Skeletal muscle satellite cell (primary cell): ENCODE data around the gene CCNDBP1.

ENCODE experiments used
- H3K27me3 ChIP-seq: 2 replicates; pipeline ENCODE4 v1.7.0; 2013; ENCODE audit warnings: low read length; ENCODE audit not compliant: control insufficient read depth, insufficient read depth
- H3K36me3 ChIP-seq: 2 replicates; pipeline ENCODE4 v1.7.0; 2013; ENCODE audit warnings: mild to moderate bottlenecking, control low read depth, low read length; ENCODE audit not compliant: insufficient read depth
- H3K4me1 ChIP-seq: 2 replicates; pipeline ENCODE4 v1.7.0; 2013; ENCODE audit warnings: low read length; ENCODE audit not compliant: control insufficient read depth, insufficient read depth
- H3K4me2 ChIP-seq: 2 replicates; pipeline ENCODE4 v1.7.0; 2013; ENCODE audit warnings: mild to moderate bottlenecking, low read length
- H3K4me3 ChIP-seq: 2 replicates; pipeline ENCODE4 v1.7.0; 2013; ENCODE audit warnings: low read length
- H3K9ac ChIP-seq: 2 replicates; pipeline ENCODE4 v1.7.0; 2013; ENCODE audit warnings: mild to moderate bottlenecking, low read depth, low read length, moderate library complexity
- H3K9me3 ChIP-seq: replicated peaks from 2 replicates; pipeline ENCODE4 v1.7.0; 2013; ENCODE audit warnings: mild to moderate bottlenecking, control low read depth, low read length

The CCNDBP1 gene

GRCh38 chr15:43210172-43210745 is 25.1 kb downstream of the CCNDBP1 start:
- Histone ChIP-seq H3K27me3 (peaks cover 82% of the 10 kb centered on the region), H3K9ac (no peak overlapping the region), H3K9me3 (no peaks in the 10 kb centered on the region), H3K4me1 (no peaks in the 10 kb centered on the region), H3K36me3 (no peaks in the 10 kb centered on the region), H3K4me2 (no peak overlapping the region), H3K4me3 (no peak overlapping the region)

DNA sequence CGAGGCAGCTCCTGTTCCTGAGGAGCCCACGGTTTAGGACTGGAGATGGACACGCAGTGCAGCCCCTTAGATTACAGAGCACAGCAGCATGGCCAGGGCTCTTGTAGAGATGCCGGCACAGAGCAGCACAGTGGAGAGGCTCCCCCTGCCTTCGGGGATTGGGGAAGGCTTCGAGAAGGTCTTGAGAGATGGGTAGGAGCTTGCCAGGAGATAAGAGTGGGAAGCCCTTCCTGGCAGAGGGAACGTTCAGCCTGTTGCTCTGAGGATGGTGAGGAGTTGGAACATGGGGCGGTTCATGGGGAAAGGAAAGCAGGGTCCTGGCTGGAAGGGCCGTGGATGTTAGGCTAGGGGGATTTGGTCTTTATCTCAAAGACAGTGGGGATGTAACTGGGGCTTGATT is 25.6 kb downstream of the CCNDBP1 start:
- no peak overlapping the region for H3K4me2 ChIP-seq
- H3K9me3 ChIP-seq = no peaks in the 10 kb centered on the region
- no peaks in the 10 kb centered on the region for H3K36me3 ChIP-seq
- H3K9ac ChIP-seq = no peak overlapping the region
- peaks cover 80% of the 10 kb centered on the region for H3K27me3 ChIP-seq
- no peaks in the 10 kb centered on the region for H3K4me1 ChIP-seq
- H3K4me3 ChIP-seq = no peak overlapping the region

GRCh38 chr15:43211224-43211735 is 26.1 kb downstream of the CCNDBP1 start:
- no peaks in the 10 kb centered on the region for H3K36me3 ChIP-seq
- no peak overlapping the region for H3K4me2 ChIP-seq
- no peak overlapping the region for H3K4me3 ChIP-seq
- no peaks in the 10 kb centered on the region for H3K4me1 ChIP-seq
- peaks cover 77% of the 10 kb centered on the region for H3K27me3 ChIP-seq
- H3K9ac ChIP-seq = no peak overlapping the region
- H3K9me3 ChIP-seq = no peaks in the 10 kb centered on the region

GRCh38 chr15:43212299-43212698 is 27.1 kb downstream of the CCNDBP1 start:
- Histone ChIP-seq H3K27me3 (peaks cover 76% of the 10 kb centered on the region), H3K4me2 (no peak overlapping the region), H3K9me3 (no peaks in the 10 kb centered on the region), H3K4me3 (no peak overlapping the region), H3K4me1 (no peaks in the 10 kb centered on the region), H3K9ac (no peak overlapping the region), H3K36me3 (no peaks in the 10 kb centered on the region)

DNA sequence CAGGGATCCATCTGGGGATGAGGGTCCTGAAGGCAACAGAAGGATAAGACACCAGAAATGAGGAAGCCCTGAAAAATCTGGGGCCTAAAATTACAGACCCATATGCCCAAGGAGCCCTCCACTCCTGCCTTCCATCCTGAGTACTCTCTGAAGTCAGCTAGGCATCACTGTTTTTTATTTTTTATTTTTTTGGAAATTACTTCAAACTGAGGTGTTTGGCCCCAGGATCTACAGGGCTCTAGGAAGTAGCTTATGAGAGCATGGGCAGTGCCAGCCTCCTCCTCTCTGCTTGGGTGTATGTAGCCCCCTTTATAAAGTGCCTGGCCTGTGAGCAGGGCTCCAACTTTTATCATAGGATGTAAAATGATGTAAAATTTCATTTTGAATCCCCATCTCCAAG is 27.7 kb downstream of the CCNDBP1 start:
- no peak overlapping the region for H3K4me2 ChIP-seq
- H3K36me3 ChIP-seq = no peaks in the 10 kb centered on the region
- H3K4me1 ChIP-seq = no peaks in the 10 kb centered on the region
- peaks cover 76% of the 10 kb centered on the region for H3K27me3 ChIP-seq
- H3K9me3 ChIP-seq = no peaks in the 10 kb centered on the region
- H3K4me3 ChIP-seq = no peak overlapping the region
- H3K9ac ChIP-seq = no peak overlapping the region

GRCh38 chr15:43213466-43213865 is 28.3 kb downstream of the CCNDBP1 start:
- H3K4me3 ChIP-seq = no peak overlapping the region
- H3K9ac ChIP-seq = no peak overlapping the region
- peaks cover 76% of the 10 kb centered on the region for H3K27me3 ChIP-seq
- no peaks in the 10 kb centered on the region for H3K9me3 ChIP-seq
- no peaks in the 10 kb centered on the region for H3K36me3 ChIP-seq
- no peaks in the 10 kb centered on the region for H3K4me1 ChIP-seq
- H3K4me2 ChIP-seq = no peak overlapping the region

DNA sequence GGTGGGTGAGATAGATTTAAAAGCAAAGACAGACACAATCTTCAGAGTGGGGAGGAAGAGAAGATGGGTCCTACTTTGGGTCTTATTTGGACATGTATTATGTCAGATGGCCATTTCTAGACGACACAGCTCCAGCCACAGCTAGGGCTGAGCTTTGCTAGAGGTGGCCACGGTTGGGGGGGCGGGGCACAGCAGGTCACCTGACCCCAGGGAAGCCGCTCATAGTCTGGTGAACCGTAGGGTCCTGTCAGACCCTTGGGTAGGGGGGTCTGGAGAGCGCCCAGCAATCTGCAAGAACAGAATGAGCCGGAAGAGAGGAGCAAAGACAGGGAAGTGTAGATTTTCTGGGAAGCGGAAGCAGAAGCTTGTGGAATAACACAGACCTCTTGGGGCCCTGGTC is 29.0 kb downstream of the CCNDBP1 start:
- Histone ChIP-seq H3K4me3 (no peak overlapping the region), H3K4me2 (no peak overlapping the region), H3K9me3 (no peaks in the 10 kb centered on the region), H3K4me1 (no peaks in the 10 kb centered on the region), H3K9ac (no peak overlapping the region), H3K27me3 (peaks cover 73% of the 10 kb centered on the region), H3K36me3 (no peaks in the 10 kb centered on the region)

- H3K4me3 ChIP-seq = no peak overlapping the region
- no peaks in the 10 kb centered on the region for H3K4me1 ChIP-seq
- no peaks in the 10 kb centered on the region for H3K36me3 ChIP-seq
- no peak overlapping the region for H3K9ac ChIP-seq
- H3K9me3 ChIP-seq = no peaks in the 10 kb centered on the region
- peaks cover 67% of the 10 kb centered on the region for H3K27me3 ChIP-seq
- no peak overlapping the region for H3K4me2 ChIP-seq
These were observed 29.5 kb downstream of the CCNDBP1 start for GRCh38 chr15:43214592-43215295.

DNA sequence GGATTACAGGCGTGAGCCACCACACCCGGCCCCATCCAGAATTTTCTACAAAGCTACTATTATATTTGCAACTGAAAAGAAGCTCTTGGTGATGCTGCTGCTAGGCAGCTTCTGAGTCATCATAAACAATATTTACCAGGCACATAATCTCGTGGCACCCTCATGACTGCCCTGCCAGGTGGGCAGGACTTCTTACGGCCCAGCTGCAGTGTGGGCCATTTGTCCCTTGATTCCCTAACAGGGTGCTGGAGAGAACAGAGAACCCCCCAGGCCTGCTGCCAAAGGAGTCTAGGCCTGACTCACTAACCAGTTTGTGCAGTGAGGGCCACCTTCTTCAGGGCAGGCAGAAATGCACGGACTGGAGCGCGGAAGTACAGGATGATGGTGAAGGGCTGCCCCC is 30.8 kb downstream of the CCNDBP1 start:
- H3K9ac ChIP-seq = no peak overlapping the region
- no peaks in the 10 kb centered on the region for H3K4me1 ChIP-seq
- H3K4me3 ChIP-seq = no peak overlapping the region
- no peak overlapping the region for H3K4me2 ChIP-seq
- H3K9me3 ChIP-seq = no peaks in the 10 kb centered on the region
- H3K27me3 ChIP-seq = peaks cover 64% of the 10 kb centered on the region
- no peaks in the 10 kb centered on the region for H3K36me3 ChIP-seq

DNA sequence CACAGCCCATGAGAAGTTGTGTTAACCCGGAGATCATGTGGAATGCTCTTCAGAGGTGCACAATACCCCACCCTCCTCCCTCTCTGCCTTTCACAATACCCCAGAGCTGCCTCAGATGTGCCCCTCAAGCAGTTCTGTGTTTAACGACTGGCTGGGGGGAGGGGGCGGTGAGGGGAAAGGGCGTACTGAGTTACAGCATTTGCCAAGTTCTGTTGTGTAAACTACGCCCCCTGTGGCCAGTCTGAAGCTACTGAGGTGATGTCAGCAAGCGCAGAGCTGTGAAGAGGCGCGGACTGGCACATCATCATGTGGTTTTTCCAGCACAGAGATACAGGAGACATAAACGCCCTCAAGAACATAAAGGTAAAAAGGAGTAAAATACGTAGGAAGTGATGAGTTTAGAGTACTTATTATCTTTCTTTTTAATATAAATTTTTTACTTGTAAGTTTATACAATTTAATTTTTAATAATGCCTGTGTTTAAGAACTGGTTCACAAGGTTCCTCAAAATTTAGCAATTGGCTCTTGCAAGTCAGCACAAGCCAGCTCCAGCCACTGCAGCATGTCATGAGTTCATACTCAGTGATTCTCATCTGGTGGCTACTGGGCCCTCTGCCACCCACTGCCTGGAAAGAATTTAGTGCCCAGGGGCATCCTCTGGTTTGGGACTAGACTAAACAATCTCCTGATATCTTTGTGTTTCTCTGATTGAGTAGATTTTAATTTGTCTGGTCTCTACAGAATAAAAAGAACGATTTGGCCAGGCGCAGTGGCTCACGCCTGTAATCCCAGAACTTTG is 33.9 kb downstream of the CCNDBP1 start:
- Histone ChIP-seq H3K9me3 (no peaks in the 10 kb centered on the region), H3K4me1 (no peaks in the 10 kb centered on the region), H3K36me3 (no peaks in the 10 kb centered on the region), H3K27me3 (peaks cover 60% of the 10 kb centered on the region), H3K9ac (no peak overlapping the region), H3K4me3 (no peak overlapping the region), H3K4me2 (no peak overlapping the region)

DNA sequence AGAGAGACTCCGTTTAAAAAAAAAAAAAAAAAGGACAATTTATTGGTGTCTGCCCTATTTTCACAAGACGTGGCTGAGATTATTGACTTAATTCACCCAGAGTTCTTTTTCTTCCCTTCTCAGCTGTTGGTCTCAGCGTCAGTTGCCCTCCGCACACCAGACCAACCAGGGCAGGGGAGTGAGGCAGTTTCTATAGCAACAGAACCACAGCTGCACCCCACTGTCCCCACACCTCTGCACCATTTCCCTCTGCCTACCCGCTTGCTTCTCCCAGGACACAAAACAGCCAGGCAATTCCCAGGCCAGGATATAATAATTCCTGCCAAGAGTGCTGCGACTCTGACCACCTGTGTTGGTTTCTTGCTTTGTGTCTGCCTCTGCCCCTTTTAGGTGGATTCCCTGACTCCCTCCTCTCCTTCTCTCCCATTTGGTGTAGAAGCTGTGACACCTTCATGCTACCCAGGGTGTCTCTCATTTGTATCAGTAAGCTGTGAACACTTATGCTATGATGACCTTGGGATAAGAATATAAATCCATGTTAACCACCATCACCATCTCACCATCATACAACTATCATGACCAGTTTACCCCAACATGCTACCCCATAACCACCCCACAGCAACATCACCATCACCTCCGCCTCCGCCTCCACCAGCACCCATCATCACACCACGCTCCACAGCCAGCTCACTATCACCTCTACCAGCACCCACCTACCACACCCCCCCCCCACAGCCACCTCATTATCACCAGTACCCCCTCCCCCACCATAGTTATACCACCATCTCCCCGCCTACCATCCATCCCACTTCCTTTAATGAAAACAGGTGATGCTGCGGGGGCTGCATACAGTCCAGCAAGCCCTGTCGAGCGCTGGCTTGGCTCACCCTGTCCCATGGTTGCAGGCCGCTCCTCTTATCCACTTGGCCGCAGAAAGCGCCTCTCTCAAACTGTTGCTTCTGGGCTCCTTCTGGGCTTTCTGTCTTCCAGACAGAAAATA is 35.0 kb downstream of the CCNDBP1 start:
- Histone ChIP-seq H3K4me2 (no peak overlapping the region), H3K4me3 (no peak overlapping the region), H3K27me3 (peaks cover 59% of the 10 kb centered on the region), H3K4me1 (no peaks in the 10 kb centered on the region), H3K36me3 (no peaks in the 10 kb centered on the region), H3K9ac (no peak overlapping the region), H3K9me3 (no peaks in the 10 kb centered on the region)
